GM19099 (cell line): Measurements from ENCODE around the gene ABHD1.
A peak's percentile ranks its signal among the peaks of the same experiment; 100 is the strongest.

Experiments
- POLR2A ChIP-seq: IDR thresholded peaks from 3 replicates; pipeline ENCODE4 v1.6.1; 2011; ENCODE audit warnings: low read depth; ENCODE audit not compliant: insufficient read length; ENCODE audit errors: extremely low read depth

ABHD1 gene

DNA sequence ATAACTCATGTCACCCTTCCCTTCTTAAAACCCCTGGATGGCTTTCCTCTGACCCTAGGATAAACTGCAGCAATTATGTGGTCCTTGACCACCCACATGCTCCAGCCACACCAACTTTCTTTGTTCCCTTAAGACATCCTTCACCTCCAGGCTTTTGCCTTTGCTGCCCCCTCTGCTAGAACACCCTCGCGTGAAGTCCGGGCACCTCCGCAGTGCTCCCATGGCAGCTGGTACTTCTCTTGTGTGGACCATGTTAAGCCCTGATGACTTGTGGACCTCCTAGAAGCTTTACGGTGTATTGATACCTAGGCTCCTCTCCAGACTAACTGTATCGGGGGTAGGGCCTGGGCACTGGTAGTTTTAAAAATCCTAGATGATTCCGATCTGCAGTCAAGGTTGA is 824 bp upstream of the ABHD1 start:
- no peak for TF ChIP-seq POLR2A

DNA sequence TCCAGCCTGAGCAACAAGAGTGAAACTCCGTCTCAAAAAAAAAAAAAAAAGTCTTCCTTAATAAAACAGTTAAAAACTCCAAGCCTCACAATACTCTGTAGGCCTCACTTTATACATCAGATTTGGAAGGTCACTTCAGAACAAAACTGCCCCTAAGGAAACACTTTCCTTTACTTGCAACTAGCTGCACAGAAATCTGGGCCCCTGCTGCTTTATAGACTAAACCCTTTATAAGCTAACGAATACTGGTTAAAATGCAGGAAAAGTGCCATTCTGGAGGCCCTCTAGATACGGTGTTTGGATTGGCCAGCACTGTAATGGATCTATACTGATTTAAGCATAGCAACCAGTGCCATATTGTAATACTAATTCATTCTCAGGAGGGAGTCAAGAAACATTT is 1.5 kb downstream of the ABHD1 start:
- TF ChIP-seq POLR2A, result no peak

DNA sequence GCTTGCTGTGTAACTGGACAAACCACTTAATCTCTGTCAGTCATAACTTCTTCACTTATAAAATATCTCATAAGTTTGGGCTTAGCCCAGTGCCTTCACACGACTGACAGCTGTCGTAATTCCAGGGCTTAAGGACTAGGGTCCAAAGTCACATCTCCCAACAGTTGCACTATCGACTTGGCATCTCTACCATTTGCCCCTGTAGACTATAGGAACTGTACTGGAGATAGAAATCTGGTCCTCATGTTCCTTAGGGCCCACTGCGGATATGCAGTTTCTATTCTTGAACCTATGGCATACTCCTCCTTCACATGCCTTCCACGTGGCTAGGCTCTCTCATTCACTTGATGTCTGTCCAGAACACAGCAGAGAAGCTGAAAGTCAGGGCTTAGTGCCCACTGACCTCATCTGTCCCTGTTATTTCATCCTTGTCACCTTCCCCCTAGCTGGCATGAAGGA is 2.7 kb downstream of the ABHD1 start:
- no peak for TF ChIP-seq POLR2A

DNA sequence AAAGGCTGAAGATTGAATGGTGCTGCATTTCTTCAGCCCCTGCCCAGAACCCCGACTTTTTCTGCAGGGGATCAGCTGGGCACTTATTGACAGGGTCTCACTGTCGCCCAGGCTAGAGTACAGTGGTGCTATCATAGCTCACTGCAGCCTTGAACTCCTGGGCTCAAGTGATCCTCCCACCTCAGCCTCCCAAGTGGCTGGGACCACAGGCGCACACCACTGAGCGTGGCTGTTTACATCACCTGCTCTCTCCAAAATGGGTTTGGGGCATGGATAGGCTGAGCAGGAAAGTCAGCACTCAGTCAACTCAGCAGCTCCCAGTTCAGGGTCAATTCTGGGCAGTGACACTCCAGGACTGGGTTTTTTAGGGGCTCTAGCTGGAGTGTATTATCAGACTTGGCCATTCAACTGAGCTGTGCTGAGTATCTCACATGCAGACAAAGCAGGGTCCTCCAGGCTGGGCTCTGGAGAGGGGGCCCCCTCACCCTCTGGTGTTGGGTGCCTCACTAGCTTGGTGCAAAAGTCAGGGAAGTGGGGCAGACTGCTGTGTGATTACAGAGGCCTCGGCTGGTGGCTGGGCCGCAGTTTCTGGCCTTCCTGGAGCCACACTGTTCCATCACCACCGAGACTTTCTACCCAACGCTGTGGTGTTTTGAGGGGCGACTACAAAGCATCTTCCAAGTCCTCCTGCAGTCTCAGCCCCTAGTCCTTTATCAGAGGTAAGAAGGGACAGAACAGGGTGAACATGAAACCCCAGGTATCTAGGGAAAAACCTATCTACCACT is 4.5 kb downstream of the ABHD1 start:
- TF ChIP-seq POLR2A, result no peak

DNA sequence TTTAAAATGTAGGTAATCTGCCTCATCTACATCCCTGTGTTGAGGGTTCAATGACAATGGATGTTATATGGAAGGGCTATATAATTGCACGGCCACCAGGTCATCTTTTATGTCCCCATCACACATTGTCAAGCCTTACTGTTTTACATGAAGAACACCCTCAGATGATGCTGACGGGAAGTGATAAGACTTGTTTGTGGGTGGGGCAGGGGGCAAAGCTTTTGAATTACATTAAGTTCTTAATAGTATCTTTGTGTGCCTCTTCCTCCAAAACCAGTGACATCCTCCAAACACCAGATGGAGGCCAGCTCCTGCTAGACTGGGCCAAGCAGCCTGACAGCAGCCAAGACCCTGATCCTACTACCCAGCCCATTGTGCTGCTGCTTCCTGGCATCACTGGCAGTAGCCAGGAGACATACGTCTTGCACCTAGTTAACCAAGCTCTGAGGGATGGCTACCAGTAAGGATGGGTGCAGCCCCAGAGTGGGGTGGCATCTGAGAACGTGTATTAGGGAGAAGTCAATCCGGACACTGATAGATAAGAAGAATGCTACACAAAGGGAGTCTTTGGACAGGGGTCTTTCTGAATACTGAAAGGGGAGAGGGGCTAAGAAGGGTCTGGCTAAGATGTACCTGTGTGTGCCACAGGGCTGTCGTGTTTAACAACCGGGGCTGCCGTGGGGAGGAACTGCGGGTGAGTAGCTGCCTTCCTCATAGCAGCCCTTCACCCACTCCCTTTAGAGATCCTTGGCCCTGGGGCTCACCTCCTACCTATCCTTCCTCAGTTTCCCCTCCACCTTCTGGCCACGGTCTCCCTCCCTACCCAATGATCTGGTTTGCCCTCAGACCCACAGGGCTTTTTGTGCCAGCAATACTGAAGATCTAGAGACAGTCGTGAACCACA is 5.3 kb downstream of the ABHD1 start:
- TF ChIP-seq POLR2A, result peak; percentile 0

DNA sequence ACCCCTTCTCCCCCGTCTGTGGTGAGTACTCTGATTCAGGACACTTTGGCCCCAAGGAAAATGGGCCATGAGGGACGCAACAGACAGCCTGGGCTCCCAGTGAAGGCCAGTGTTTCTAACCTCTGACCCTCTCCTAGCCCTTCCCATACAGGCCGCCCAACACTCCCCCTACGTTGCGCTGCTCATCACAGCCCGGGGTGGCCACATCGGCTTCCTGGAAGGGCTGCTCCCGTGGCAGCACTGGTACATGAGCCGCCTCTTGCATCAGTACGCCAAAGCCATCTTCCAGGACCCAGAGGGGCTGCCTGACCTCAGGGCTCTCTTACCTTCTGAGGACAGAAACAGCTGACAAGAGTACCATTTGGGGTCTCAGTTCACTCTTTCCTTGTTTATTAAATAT is 6.8 kb downstream of the ABHD1 start:
- no peak for TF ChIP-seq POLR2A

DNA sequence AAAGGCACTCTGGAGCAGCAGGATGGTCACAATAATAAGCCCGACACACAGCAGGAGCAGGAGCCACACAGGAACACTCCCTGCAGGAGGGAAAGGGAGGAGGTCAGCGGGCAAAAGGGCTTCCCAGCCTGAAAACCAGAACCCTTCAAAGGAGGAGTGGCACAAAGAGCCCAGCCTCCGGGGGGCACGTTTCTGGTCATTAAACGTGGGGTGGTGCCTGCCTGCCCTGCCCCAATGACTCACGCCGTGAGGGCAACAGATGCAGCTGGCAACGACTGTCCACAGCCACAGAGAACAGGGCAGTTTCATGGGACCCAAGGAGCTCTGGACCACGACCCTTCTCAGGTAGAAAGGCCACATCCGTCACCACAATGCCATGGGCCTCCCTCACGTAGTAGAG is 7.8 kb downstream of the ABHD1 start:
- no peak for TF ChIP-seq POLR2A

DNA sequence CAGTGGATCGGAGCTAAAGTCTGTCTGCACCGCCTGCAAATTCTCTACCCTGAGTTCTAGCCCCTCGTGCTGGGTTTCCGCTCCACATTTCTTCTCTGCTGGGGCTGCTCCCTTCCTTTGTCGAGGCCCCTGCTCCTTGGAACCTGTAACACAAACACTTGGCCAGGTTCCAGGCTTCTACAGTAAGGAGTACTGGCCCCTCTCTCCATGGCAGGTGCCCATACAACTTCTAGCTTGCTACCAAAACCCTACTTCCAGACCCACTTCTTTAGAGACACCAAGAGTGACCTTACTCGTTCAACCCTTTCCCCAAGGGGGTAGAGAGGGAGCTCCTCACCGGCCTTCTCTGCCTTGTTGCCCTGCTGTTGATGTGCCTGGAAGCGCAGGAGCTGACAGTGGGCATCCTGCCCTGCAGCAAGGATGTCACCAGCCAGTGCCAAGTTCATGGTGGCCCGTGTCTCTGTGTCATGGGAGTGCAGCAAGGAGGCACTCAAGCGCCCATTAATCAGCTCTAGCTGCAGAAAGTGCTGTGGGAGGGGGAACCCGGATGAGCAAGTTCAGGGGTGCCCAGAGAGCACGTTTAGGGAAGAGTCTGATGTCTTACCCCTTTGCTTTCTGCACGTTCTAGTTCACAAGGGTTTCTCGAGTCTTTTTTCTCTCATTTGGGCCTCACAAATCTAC is 9.7 kb downstream of the ABHD1 start:
- TF ChIP-seq POLR2A, result no peak

DNA sequence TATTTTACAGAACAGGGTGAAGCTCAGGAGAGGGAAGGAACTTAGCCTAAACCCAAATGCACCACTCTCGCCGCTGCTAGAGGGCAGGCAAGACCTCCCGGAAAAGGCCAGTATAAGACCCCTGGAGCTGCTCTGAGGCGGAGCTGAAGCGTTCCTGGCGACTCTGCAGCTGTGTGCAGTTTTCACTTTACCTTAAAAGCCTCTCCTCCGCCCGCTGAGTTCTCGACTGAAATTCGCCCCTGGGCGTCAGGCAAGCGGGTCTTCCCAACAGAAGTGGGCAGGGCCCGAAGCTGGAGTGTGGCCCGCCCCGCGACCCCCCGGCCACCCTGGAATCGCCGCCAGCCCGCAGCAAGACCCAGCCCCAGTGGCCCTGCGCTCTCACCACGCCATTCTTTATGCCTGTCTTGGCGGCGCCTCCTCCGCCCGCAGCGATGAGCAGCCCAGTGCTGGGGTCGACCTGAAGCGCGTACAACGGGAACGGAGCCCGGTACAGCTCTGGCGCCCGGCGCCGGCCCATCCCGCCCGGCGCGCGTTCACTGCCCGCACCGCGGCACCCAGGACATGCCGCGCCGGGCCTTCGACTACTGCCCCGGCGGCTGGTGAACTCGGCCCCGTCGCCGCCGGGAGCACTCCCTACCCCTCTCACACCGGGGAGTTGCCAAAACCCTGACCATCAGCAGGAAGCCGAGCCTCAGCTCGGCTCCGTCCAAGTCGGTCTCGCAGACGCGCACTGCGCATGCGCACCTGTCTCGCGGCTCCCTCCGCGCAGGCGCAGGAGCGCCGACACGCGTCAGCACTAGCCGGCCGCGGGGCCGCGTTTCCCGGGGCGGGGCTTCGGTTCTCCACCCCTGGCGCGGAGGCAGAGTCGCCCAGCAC is 10.5 kb downstream of the ABHD1 start, which contains the start of gene PREB:
Gene PREB, minus strand, starts transcription at position 732 of the 876 bp plus-strand sequence. Its CDS starts 215 bp downstream, at position 517.
- peak; percentile 87 for TF ChIP-seq POLR2A

DNA sequence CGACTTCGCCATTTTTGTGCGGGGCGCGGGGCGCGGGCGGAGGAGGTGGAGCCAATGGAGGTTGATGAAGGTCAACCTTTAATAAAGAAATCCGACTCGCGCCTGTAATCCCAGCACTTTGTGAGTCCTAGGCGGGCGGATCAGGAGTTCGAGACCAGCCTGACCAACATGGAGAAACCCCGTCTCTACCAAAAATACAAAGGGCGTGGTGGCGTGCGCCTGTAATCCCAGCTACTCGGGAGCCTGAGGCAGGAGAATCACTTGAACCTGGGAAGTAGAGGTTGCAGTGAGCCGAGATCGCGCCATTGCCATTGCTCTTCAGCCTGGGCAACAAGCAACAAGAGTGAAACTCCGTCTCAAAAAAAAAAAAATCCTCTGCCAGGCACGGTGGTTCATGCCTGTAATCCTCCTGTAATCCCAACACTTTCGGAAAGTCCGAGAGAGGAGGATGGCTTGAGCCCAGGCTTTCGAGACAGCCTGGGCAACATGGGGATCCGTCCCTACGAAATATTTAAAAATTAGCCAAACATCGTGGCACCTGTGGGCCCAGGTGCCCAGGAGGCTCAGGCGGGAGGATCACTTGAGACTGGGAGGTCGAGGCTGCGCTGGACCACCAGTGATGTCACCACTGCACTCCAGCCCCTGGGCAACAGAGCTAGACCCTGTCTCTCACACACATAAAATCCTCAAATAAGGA is 11.3 kb downstream of the ABHD1 start:
- TF ChIP-seq POLR2A, result no peak

DNA sequence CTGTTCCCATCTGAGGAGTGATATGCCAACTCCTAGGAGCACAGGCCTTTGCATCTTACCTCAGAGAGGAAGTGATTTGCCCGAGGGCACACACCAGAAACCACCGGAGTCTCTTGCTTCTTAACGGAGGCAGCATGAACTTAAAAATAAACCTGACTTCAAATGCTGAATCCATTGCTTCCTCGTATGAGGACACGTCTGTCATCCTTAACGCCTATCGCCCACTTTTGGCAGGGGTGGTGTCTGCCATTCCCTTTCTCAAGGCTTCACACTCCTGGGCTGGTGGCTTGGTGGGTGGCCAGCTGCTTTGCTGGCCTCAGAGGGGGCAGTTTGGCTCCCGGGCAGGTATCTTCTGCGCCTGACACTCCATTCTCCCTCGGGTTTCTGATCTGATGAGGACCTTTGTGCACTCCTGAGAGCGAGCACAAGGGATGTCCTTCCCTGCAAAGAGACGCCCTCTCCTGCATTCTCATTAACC is 11.9 kb downstream of the ABHD1 start:
- TF ChIP-seq POLR2A, result no peak

DNA sequence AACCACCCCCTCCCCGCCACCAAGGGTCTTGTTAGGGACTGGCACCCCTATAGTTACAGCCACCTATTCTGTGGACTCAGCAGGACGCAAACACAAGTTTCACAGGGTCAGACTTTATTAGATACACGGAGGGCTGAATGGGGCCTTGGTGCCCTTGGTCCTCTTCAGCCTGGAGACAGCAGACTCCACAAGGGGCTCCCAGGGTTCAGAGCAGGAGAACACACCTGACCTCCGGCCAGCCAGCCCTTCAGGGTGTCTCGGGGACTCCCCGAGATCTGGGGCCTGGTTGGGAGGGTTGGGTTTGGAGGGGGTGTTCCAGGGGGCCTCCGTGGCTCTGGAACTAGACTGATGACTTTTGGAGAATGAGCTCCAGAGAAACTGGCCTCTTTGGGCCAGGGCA is 13.1 kb downstream of the ABHD1 start:
- no peak for TF ChIP-seq POLR2A

DNA sequence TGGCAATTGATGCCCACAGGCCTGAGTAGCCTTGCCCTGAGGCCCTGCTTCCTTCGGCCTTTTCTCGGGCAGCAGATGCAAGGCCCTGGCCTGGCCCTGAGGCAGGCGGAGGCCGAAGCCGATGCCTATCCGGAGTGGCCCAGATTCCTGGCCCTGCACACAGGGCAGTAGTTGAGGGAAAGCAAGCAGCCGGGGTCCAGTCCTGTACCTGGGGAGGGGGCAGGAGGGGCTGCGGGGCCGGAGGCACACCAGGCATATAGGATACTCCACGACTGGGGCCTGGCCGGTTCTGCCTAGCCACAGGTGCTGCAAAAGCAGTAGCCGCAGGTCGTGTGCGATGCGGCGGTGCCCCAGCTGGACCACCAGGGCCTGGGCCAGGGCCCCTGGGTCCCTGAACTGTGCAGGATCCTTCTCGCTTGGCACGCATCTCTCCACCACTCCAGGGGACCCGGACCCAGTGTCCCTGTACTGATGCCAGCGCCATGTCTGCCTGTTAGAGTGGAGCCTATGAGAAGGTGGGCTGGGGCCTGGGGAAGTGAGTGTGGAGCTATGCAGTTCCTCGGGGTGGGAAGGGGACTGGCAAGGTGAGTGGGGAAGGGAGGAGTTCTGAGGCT is 13.8 kb downstream of the ABHD1 start:
- no peak for TF ChIP-seq POLR2A
